Suprapubic skin (tissue), 4 donors: ENCODE results near the gene CEP63. TPM values are rescaled to one million over a fixed set of nuclear protein-coding genes. Genes with fewer than 3 reads are reported as not detected.

Experiments
- DNase-seq, 2 donors: peaks; one replicate each; pipeline ENCODE4 v3.0.0-alpha.2; 2019; ENCODE audit warnings: low spot score in 2 of 2
- H3K27ac ChIP-seq: fragments of 200-600 bp; sonication (generic); one replicate; pipeline ENCODE4 v1.5.1; 2019
- H3K27me3 ChIP-seq: fragments of 200-600 bp; sonication (generic); one replicate; pipeline ENCODE4 v1.5.1; 2019
- H3K36me3 ChIP-seq: fragments of 200-600 bp; sonication (generic); one replicate; pipeline ENCODE4 v1.5.1; 2019
- H3K4me1 ChIP-seq: fragments of 200-600 bp; sonication (generic); one replicate; pipeline ENCODE4 v1.5.1; 2019
- H3K4me3 ChIP-seq: fragments of 200-600 bp; sonication (generic); one replicate; pipeline ENCODE4 v1.5.1; 2019; ENCODE audit warnings: mild to moderate bottlenecking
- H3K9me3 ChIP-seq: fragments of 200-600 bp; sonication (generic); one replicate; pipeline ENCODE4 v1.5.1; 2019
- CTCF ChIP-seq, 2 donors: fragments of 200-600 bp in 1 of 2; fragments of 450-650 bp in 1 of 2; sonication (generic) in 1 of 2; IDR thresholded peaks; one replicate each; pipeline ENCODE4 v1.5.1; 2016 to 2019; ENCODE audit warnings: antibody characterized with exemption in 2 of 2, mild to moderate bottlenecking in 1 of 2, moderate library complexity in 1 of 2
- EP300 ChIP-seq: sonication (generic); formaldehyde crosslinking; IDR thresholded peaks from one replicate; pipeline ENCODE4 v1.6.1; 2017; ENCODE audit warnings: antibody characterized with exemption
- POLR2A ChIP-seq, 2 donors: fragments of 450-650 bp; IDR thresholded peaks; one replicate each; pipeline ENCODE4 v1.6.1; 2017; ENCODE audit warnings: antibody characterized with exemption in 2 of 2, mild to moderate bottlenecking in 2 of 2, moderate library complexity in 2 of 2
- POLR2AphosphoS5 ChIP-seq, 3 donors: sonication (generic); formaldehyde crosslinking; IDR thresholded peaks; one replicate each; pipeline ENCODE4 v1.6.1; 2017; ENCODE audit warnings: antibody characterized with exemption in 3 of 3
- WGBS: methylation state at CpG from one replicate; pipeline ENCODE4 v1.1.5; 2018; 5-methylcytosine and 5-hydroxymethylcytosine counted together
- total RNA-seq, 4 donors: library from RNA; depleted of rRNA; stranded (reverse); fragments of >200 nt; gene quantifications; one replicate each; pipeline ENCODE4 v1.1.0, GENCODE V29; 2016

Gene CEP63
- total RNA-seq, 4 donors from 2014 or later, result 14.1 to 20.8 (median 16.5) TPM

- 87% methylated on average over 4 of the region's 4 CpGs for WGBS
- no peak for DNase-seq
- H3K27me3 ChIP-seq, result no peaks in the 10 kb centered on the region
- H3K9me3 ChIP-seq, result no peaks in the 10 kb centered on the region
- H3K4me1 ChIP-seq, result peaks cover 16% of the 10 kb centered on the region
- no peak for TF ChIP-seq POLR2A (IDR thresholded peaks at IDR 0.05)
- TF ChIP-seq EP300, result no peak
- TF ChIP-seq CTCF (IDR thresholded peaks at IDR 0.05), result no peak
- no peak for TF ChIP-seq POLR2AphosphoS5 (IDR thresholded peaks at IDR 0.05)
- H3K27ac ChIP-seq, result no peak overlapping the region
- no peaks in the 10 kb centered on the region for H3K36me3 ChIP-seq
- no peak overlapping the region for H3K4me3 ChIP-seq
Observed at GRCh38 chr3:134468519-134468918, 17.3 kb upstream of the CEP63 start.

- no peak overlapping the region for H3K27ac ChIP-seq
- 55% methylated on average over 8 of the region's 8 CpGs for WGBS
- TF ChIP-seq POLR2A (IDR thresholded peaks at IDR 0.05), result no peak
- TF ChIP-seq POLR2AphosphoS5 (IDR thresholded peaks at IDR 0.05), result no peak
- TF ChIP-seq EP300, result no peak
- TF ChIP-seq CTCF (IDR thresholded peaks at IDR 0.05), result no peak
- peaks cover 28% of the 10 kb centered on the region for H3K4me1 ChIP-seq
- no peaks in the 10 kb centered on the region for H3K27me3 ChIP-seq
- no peak for DNase-seq
- H3K4me3 ChIP-seq, result no peak overlapping the region
- H3K9me3 ChIP-seq, result no peaks in the 10 kb centered on the region
- H3K36me3 ChIP-seq, result peaks cover 5% of the 10 kb centered on the region
Observed at GRCh38 chr3:134471521-134472193, 14.2 kb upstream of the CEP63 start.

GRCh38 chr3:134472831-134473230 lies 13.0 kb upstream of the CEP63 start:
- DNase-seq, result no peak
- H3K27ac ChIP-seq, result no peak overlapping the region
- H3K36me3 ChIP-seq, result peaks cover 15% of the 10 kb centered on the region
- peaks cover 40% of the 10 kb centered on the region for H3K4me1 ChIP-seq
- no peaks in the 10 kb centered on the region for H3K27me3 ChIP-seq
- no peak overlapping the region for H3K4me3 ChIP-seq
- TF ChIP-seq EP300, result no peak
- 95% methylated on average over 6 of the region's 6 CpGs for WGBS
- H3K9me3 ChIP-seq, result no peaks in the 10 kb centered on the region

GRCh38 chr3:134473868-134474546 lies 11.8 kb upstream of the CEP63 start:
- no peak for TF ChIP-seq POLR2A (IDR thresholded peaks at IDR 0.05)
- TF ChIP-seq CTCF (IDR thresholded peaks at IDR 0.05), result peak; percentile 59 to 71
- 19% methylated on average over 9 of the region's 9 CpGs for WGBS
- no peaks in the 10 kb centered on the region for H3K27me3 ChIP-seq
- peaks cover 27% of the 10 kb centered on the region for H3K36me3 ChIP-seq
- peaks cover 40% of the 10 kb centered on the region for H3K4me1 ChIP-seq
- DNase-seq, result peak in 1 of 2 donors; percentile 84
- H3K27ac ChIP-seq, result no peak overlapping the region
- no peaks in the 10 kb centered on the region for H3K9me3 ChIP-seq
- H3K4me3 ChIP-seq, result no peak overlapping the region

GRCh38 chr3:134474956-134475355 lies 10.9 kb upstream of the CEP63 start:
- Histone ChIP-seq H3K27ac (no peak overlapping the region), H3K4me1 (peaks cover 40% of the 10 kb centered on the region)
- 79% methylated on average over 5 of the region's 5 CpGs for WGBS

More at GRCh38 chr3:134474956-134475355, 10.9 kb upstream of the CEP63 start:
- Histone ChIP-seq H3K27me3 (no peaks in the 10 kb centered on the region), H3K9me3 (no peaks in the 10 kb centered on the region), H3K36me3 (peaks cover 32% of the 10 kb centered on the region), H3K4me3 (no peak overlapping the region)
- DNase-seq, result no peak
- no peak for TF ChIP-seq CTCF (IDR thresholded peaks at IDR 0.05)
- TF ChIP-seq POLR2A (IDR thresholded peaks at IDR 0.05), result no peak
- TF ChIP-seq EP300, result no peak
- no peak for TF ChIP-seq POLR2AphosphoS5 (IDR thresholded peaks at IDR 0.05)
